ENCODE data around the gene DNASE1L1. TPM values are rescaled to one million over a fixed set of nuclear protein-coding genes. Genes with fewer than 3 reads are reported as not detected.
A peak's percentile ranks its signal among the peaks of the same experiment; 100 is the strongest.
"Not testable (repeated sequence)": the region's sequence is repeated elsewhere in the genome, so short reads cannot be mapped to it uniquely, and the experiment has no call there.

Gene DNASE1L1
- total RNA-seq, 2 experiments from 2014 or later: 18.4 to 19.6 TPM

GRCh38 chrX:154396973-154397887 lies 11.8 kb downstream of the DNASE1L1 start:
- peaks cover 33% of the 10 kb centered on the region for H3K36me3 Mint-ChIP-seq
- DNase-seq (peak; percentile 77), ATAC-seq (peak; percentile 58)
- CTCF ChIA-PET: interaction anchor here (0.8 to 3.5 kb wide), 4 partner anchors 13 to 23 kb away, joined by 3 to 15 read pairs (median 4); partner anchors contain the start of gene DNASE1L1
- H3K9me3 Mint-ChIP-seq (ENCODE audit: low read depth): no peaks in the 10 kb centered on the region
- H3K4me3 Mint-ChIP-seq: peak overlapping the region; percentile 98
- no peaks in the 10 kb centered on the region for H3K27me3 Mint-ChIP-seq
- peak overlapping the region; percentile 99 for H3K27ac Mint-ChIP-seq
- peaks cover 20% of the 10 kb centered on the region for H3K4me1 Mint-ChIP-seq

- not testable (repeated sequence) for H3K27ac Mint-ChIP-seq; H3K9me3 Mint-ChIP-seq (ENCODE audit: low read depth); DNase-seq; H3K4me3 Mint-ChIP-seq; ATAC-seq; H3K27me3 Mint-ChIP-seq
- peaks cover 20% of the 10 kb centered on the region for H3K4me1 Mint-ChIP-seq
- CTCF ChIA-PET: interaction anchor here (0.8 kb wide), 1 partner anchor 23 kb away, joined by 3 read pairs; no protein-coding TSS in a partner anchor
- peaks cover 32% of the 10 kb centered on the region for H3K36me3 Mint-ChIP-seq
Measured at GRCh38 chrX:154396363-154396762, 12.7 kb downstream of the DNASE1L1 start.

- CTCF ChIA-PET; H3K36me3 Mint-ChIP-seq; H3K4me1 Mint-ChIP-seq; H3K27me3 Mint-ChIP-seq; H3K9me3 Mint-ChIP-seq (ENCODE audit: low read depth); H3K27ac Mint-ChIP-seq; H3K4me3 Mint-ChIP-seq: not testable (repeated sequence)
- ATAC-seq (peak; percentile 80), DNase-seq (peak; percentile 41)
Measured at GRCh38 chrX:154389812-154390747, 19.0 kb downstream of the DNASE1L1 start.

- H3K36me3 Mint-ChIP-seq; H3K4me3 Mint-ChIP-seq; H3K4me1 Mint-ChIP-seq; H3K27me3 Mint-ChIP-seq; DNase-seq; H3K27ac Mint-ChIP-seq; H3K9me3 Mint-ChIP-seq (ENCODE audit: low read depth); CTCF ChIA-PET: not testable (repeated sequence)
- peak; percentile 3 for ATAC-seq
Measured at GRCh38 chrX:154388649-154389048, 20.4 kb downstream of the DNASE1L1 start.

GRCh38 chrX:154388094-154388493 lies 21.0 kb downstream of the DNASE1L1 start:
- CTCF ChIA-PET; H3K4me1 Mint-ChIP-seq; H3K9me3 Mint-ChIP-seq (ENCODE audit: low read depth); H3K4me3 Mint-ChIP-seq; H3K36me3 Mint-ChIP-seq; H3K27me3 Mint-ChIP-seq; DNase-seq; H3K27ac Mint-ChIP-seq: not testable (repeated sequence)
- ATAC-seq: peak; percentile 35

GRCh38 chrX:154384284-154384892 lies 24.7 kb downstream of the DNASE1L1 start:
- Mint-ChIP-seq H3K4me1 (peaks cover 11% of the 10 kb centered on the region), H3K36me3 (peaks cover 9% of the 10 kb centered on the region), H3K9me3 (ENCODE audit: low read depth) (no peaks in the 10 kb centered on the region), H3K27me3 (no peaks in the 10 kb centered on the region), H3K27ac (no peak overlapping the region), H3K4me3 (no peak overlapping the region)
- ATAC-seq (no peak), DNase-seq (no peak)
- CTCF ChIA-PET: interaction anchor here (1.3 kb wide), 1 partner anchor 10 kb away, joined by 4 read pairs; the partner anchor contains the start of gene FLNA

GRCh38 chrX:154383359-154384283 lies 25.4 kb downstream of the DNASE1L1 start:
- H3K27ac Mint-ChIP-seq: no peak overlapping the region
- H3K27me3 Mint-ChIP-seq: no peaks in the 10 kb centered on the region
- no peak for ATAC-seq
- CTCF ChIA-PET: interaction anchor here (1.3 kb wide), 1 partner anchor 10 kb away, joined by 4 read pairs; the partner anchor contains the start of gene FLNA
- peaks cover 9% of the 10 kb centered on the region for H3K36me3 Mint-ChIP-seq
- peaks cover 11% of the 10 kb centered on the region for H3K4me1 Mint-ChIP-seq
- peak; percentile 35 for DNase-seq
- no peak overlapping the region for H3K4me3 Mint-ChIP-seq
- no peaks in the 10 kb centered on the region for H3K9me3 Mint-ChIP-seq (ENCODE audit: low read depth)

- H3K27ac Mint-ChIP-seq: no peak overlapping the region
- no peaks in the 10 kb centered on the region for H3K27me3 Mint-ChIP-seq
- H3K9me3 Mint-ChIP-seq (ENCODE audit: low read depth): no peaks in the 10 kb centered on the region
- peaks cover 13% of the 10 kb centered on the region for H3K4me1 Mint-ChIP-seq
- H3K4me3 Mint-ChIP-seq: no peak overlapping the region
- DNase-seq (no peak), ATAC-seq (no peak)
- CTCF ChIA-PET: no interaction called here
- peaks cover 9% of the 10 kb centered on the region for H3K36me3 Mint-ChIP-seq
Measured at GRCh38 chrX:154382483-154383069, 26.5 kb downstream of the DNASE1L1 start.

GRCh38 chrX:154381271-154381670 lies 27.8 kb downstream of the DNASE1L1 start:
- H3K9me3 Mint-ChIP-seq (ENCODE audit: low read depth): no peaks in the 10 kb centered on the region
- no peak overlapping the region for H3K27ac Mint-ChIP-seq
- H3K4me1 Mint-ChIP-seq: peaks cover 24% of the 10 kb centered on the region
- DNase-seq: no peak
- no peak overlapping the region for H3K4me3 Mint-ChIP-seq
- ATAC-seq: no peak
- CTCF ChIA-PET: interaction anchor here (0.9 kb wide), 1 partner anchor 55 kb away, joined by 3 read pairs; no protein-coding TSS in a partner anchor
- no peaks in the 10 kb centered on the region for H3K27me3 Mint-ChIP-seq
- peaks cover 9% of the 10 kb centered on the region for H3K36me3 Mint-ChIP-seq

- no peak for DNase-seq
- no peak for ATAC-seq
- CTCF ChIA-PET: no interaction called here
- peak overlapping the region; percentile 85 for H3K27ac Mint-ChIP-seq
- H3K27me3 Mint-ChIP-seq: no peaks in the 10 kb centered on the region
- peaks cover 25% of the 10 kb centered on the region for H3K4me1 Mint-ChIP-seq
- no peaks in the 10 kb centered on the region for H3K9me3 Mint-ChIP-seq (ENCODE audit: low read depth)
- peak overlapping the region; percentile 78 for H3K4me3 Mint-ChIP-seq
- peaks cover 9% of the 10 kb centered on the region for H3K36me3 Mint-ChIP-seq
Measured at GRCh38 chrX:154380787-154381186, 28.3 kb downstream of the DNASE1L1 start.

- peaks cover 27% of the 10 kb centered on the region for H3K4me1 Mint-ChIP-seq
- CTCF ChIA-PET: no interaction called here
Measured at GRCh38 chrX:154380153-154380552, 28.9 kb downstream of the DNASE1L1 start.

GRCh38 chrX:154379569-154379951 lies 29.5 kb downstream of the DNASE1L1 start:
- Mint-ChIP-seq H3K27me3 (no peaks in the 10 kb centered on the region), H3K4me1 (peaks cover 30% of the 10 kb centered on the region)
- no peak for ATAC-seq

More at GRCh38 chrX:154380153-154380552, 28.9 kb downstream of the DNASE1L1 start:
- peaks cover 9% of the 10 kb centered on the region for H3K36me3 Mint-ChIP-seq
- peak overlapping the region; percentile 85 for H3K27ac Mint-ChIP-seq
- DNase-seq (no peak), ATAC-seq (no peak)
- peak overlapping the region; percentile 78 for H3K4me3 Mint-ChIP-seq
- H3K27me3 Mint-ChIP-seq: no peaks in the 10 kb centered on the region
- H3K9me3 Mint-ChIP-seq (ENCODE audit: low read depth): no peaks in the 10 kb centered on the region

More at GRCh38 chrX:154379569-154379951, 29.5 kb downstream of the DNASE1L1 start:
- no peaks in the 10 kb centered on the region for H3K9me3 Mint-ChIP-seq (ENCODE audit: low read depth)
- peaks cover 9% of the 10 kb centered on the region for H3K36me3 Mint-ChIP-seq
- CTCF ChIA-PET: interaction anchor here (1.1 kb wide), 1 partner anchor 9 kb away, joined by 5 read pairs; no protein-coding TSS in a partner anchor
- H3K27ac Mint-ChIP-seq: peak overlapping the region; percentile 85
- H3K4me3 Mint-ChIP-seq: peak overlapping the region; percentile 78
- DNase-seq: no peak
